ENCODE measurements around the gene FOXO3. TPM values are rescaled to one million over a fixed set of nuclear protein-coding genes. Genes with fewer than 3 reads are reported as not detected.
"Not testable (repeated sequence)": the region's sequence is repeated elsewhere in the genome, so short reads cannot be mapped to it uniquely, and the experiment has no call there.

The FOXO3 gene
- total RNA-seq, 1 experiment from 2014 or later = 10.9 TPM

DNA sequence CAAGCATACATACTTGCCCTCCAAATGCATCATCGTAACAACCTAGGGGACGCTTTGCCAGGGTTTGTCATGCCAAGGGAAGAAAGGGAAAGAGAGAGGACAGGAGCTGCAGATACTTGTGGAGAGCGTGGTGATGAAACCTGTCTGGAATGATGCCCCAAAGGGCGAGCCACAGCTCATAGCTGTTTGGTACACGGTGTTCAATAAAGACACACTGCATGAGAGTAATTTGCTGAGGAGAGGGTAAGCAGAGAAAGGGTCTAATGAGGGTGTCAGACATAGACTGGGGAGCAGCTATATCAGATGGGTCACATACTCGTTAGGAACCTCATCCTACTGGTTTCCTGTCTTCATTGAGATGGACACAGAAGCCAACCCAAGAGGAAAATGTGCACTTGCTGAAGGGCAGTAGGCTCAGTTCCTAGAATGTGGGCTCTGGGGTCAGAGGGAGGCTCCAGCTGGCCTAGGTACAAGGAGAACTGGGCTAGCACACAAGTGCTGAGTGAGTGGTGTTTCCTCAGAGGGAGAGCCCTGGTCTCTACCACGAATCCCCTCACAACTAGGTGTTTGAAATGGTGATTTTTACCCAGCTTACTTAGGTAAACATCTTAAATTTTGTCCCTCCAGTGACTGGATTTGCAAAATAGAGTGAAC lies 5.2 kb upstream of the FOXO3 start:
- DNase-seq (ENCODE audit: low spot score) = no peak

GRCh38 chr6:108556250-108556649 lies 4.5 kb upstream of the FOXO3 start:
- no peak for DNase-seq (ENCODE audit: low spot score)

- DNase-seq (ENCODE audit: low spot score) = no peak
These were observed 3.7 kb upstream of the FOXO3 start for GRCh38 chr6:108556866-108557493.

GRCh38 chr6:108557494-108558371 lies 3.0 kb upstream of the FOXO3 start:
- peak; percentile 19 for DNase-seq (ENCODE audit: low spot score)

GRCh38 chr6:108558372-108559096 lies 2.2 kb upstream of the FOXO3 start:
- peak; percentile 93 for DNase-seq (ENCODE audit: low spot score)

GRCh38 chr6:108559097-108559883 lies 1.4 kb upstream of the FOXO3 start:
- peak; percentile 53 for DNase-seq (ENCODE audit: low spot score)

GRCh38 chr6:108559884-108560462 lies 744 bp upstream of the FOXO3 start:
- DNase-seq (ENCODE audit: low spot score) = peak; percentile 72

DNA sequence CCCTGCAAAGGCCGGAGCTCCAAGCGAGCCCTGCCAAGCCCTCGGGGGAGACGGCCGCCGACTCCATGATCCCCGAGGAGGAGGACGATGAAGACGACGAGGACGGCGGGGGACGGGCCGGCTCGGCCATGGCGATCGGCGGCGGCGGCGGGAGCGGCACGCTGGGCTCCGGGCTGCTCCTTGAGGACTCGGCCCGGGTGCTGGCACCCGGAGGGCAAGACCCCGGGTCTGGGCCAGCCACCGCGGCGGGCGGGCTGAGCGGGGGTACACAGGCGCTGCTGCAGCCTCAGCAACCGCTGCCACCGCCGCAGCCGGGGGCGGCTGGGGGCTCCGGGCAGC lies 561 bp downstream of the FOXO3 start:
- not testable (repeated sequence) for DNase-seq (ENCODE audit: low spot score)

GRCh38 chr6:108561742-108562502 lies 1.2 kb downstream of the FOXO3 start:
- peak; percentile 4 for DNase-seq (ENCODE audit: low spot score)

GRCh38 chr6:108562503-108562993 lies 1.8 kb downstream of the FOXO3 start:
- DNase-seq (ENCODE audit: low spot score) = peak; percentile 89

GRCh38 chr6:108563292-108563691 lies 2.6 kb downstream of the FOXO3 start:
- no peak for DNase-seq (ENCODE audit: low spot score)

GRCh38 chr6:108564178-108564577 lies 3.5 kb downstream of the FOXO3 start:
- peak; percentile 92 for DNase-seq (ENCODE audit: low spot score)

DNA sequence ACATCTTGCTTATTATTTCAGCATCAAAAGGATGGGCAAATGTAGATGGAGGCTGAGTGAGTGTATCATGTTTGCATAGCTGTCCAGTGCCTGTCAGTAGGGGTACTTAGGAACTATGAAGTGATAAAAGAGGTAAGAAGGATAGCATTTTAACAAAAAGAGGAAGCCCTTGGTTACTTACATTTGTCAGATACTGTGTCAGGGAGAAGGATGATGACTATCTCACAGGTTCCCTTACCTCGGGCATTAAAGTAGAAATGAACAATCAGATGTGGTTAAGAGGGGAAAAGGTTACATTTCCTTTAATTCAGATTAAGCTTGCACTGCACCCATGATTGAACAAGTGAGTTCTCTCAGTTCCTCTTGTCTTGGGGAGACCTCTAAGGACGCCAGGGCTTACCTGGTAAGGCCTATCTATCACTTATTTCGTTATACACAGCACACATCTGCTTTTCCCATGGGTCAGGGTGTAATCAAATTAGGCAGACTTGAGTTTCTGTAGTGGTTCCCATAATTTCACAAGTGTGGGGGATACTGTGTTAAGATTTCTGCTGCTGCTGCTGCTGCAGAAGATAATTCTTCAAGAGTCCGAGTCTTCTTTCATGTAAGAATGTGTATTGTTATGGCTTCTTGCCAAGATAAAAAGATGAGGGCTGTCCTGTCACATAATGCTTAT lies 4.5 kb downstream of the FOXO3 start:
- peak; percentile 16 for DNase-seq (ENCODE audit: low spot score)

DNA sequence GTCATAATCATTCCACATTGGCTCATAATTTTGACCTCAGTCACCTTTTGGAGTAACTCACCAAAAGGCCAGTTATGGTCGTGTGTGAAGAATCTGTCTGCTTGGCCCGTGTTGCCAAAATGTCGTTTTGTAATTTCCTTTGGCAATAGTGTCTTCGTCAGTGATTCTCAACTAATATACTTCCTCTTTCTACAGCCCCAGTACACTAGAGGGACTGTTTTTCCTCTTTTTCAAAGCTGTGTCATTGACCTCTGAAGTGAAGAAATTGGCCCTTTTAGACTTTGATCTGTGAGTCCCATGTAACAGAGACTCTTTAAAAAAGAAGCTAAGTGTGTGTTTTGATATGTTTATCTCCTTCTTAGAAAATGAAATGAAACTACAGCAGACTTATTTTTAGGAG lies 5.2 kb downstream of the FOXO3 start:
- DNase-seq (ENCODE audit: low spot score) = peak; percentile 20

GRCh38 chr6:108566406-108566805 lies 5.7 kb downstream of the FOXO3 start:
- DNase-seq (ENCODE audit: low spot score) = no peak

DNA sequence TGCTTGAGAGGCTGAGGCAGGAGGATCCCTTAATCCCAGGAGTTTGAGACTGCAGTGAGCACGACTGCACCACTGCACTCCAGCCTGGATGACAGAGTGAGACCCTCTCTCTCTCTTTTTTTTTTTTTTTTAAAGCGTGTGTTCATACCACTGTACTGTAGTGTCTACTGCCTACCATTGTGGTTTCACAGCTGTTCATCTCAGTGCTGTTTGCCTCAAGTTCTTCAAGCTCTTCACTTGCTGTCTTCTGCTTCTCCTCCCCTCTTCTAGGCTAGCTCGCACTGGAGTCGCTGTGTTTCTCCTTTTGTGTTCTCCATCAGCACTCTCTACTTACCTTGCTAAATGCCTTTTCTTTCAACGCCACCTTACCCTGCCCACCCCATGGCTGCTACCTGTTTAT lies 7.4 kb downstream of the FOXO3 start:
- no peak for DNase-seq (ENCODE audit: low spot score)

GRCh38 chr6:108568551-108569305 lies 8.0 kb downstream of the FOXO3 start:
- DNase-seq (ENCODE audit: low spot score) = no peak

GRCh38 chr6:108570517-108570916 lies 9.8 kb downstream of the FOXO3 start:
- DNase-seq (ENCODE audit: low spot score) = no peak
